IMR-90 (cell line): Measurements from ENCODE around the gene XIAP. TPM values are rescaled to one million over a fixed set of nuclear protein-coding genes. Genes with fewer than 3 reads are reported as not detected.

ENCODE experiments used
- ATAC-seq: fragments of 200-7000 bp; cut with Tn5 transposase; 2 replicates; pipeline ENCODE4 v1.9.1; 2020; ENCODE audit warnings: low read depth, mild to moderate bottlenecking, moderate library complexity
- BruUV-seq: library from RNA; stranded (reverse); fragments of 400-500 nt; replicated peaks from 2 replicates; lab custom pipeline; 2021; lab: Mats Ljungman, UMichigan
- CTCF ChIA-PET: fragments of 300-600 bp; formaldehyde crosslinking; extraction: SDS; loops from one replicate; lab custom pipeline; 2021; ENCODE audit warnings: antibody characterized with exemption; lab: Yijun Ruan, JAX
- POLR2A ChIA-PET: fragments of 300-600 bp; sonication (Branson Sonifier 250); formaldehyde crosslinking; loops from one replicate; lab custom pipeline; 2022; ENCODE audit warnings: antibody characterized with exemption; ENCODE audit not compliant: unreplicated experiment; lab: Charles Lee
- DNase-seq: peaks from one replicate; pipeline ENCODE4 v3.0.0; 2013
- H2AFZ ChIP-seq: replicated peaks from 2 replicates; pipeline ENCODE3; 2013; ENCODE audit warnings: low read length, mild to moderate bottlenecking; ENCODE audit not compliant: poor library complexity
- H2AK5ac ChIP-seq: 2 replicates; pipeline ENCODE4 v1.6.1; 2013; ENCODE audit warnings: low read depth, low read length, inconsistent platforms
- H2AK9ac ChIP-seq: replicated peaks from 2 replicates; pipeline ENCODE3; 2013; ENCODE audit warnings: mild to moderate bottlenecking, low read depth, low read length, moderate library complexity; ENCODE audit not compliant: poor library complexity
- H2BK120ac ChIP-seq: 2 replicates; pipeline ENCODE4 v1.6.1; 2013; ENCODE audit warnings: low read depth, low read length, inconsistent platforms
- H2BK15ac ChIP-seq: 3 replicates; pipeline ENCODE4 v1.6.1; 2013; ENCODE audit warnings: low read depth, low read length, inconsistent platforms
- H2BK20ac ChIP-seq: 2 replicates; pipeline ENCODE4 v1.6.1; 2013; ENCODE audit warnings: low read depth, mild to moderate bottlenecking, inconsistent platforms, low read length, moderate library complexity
- H2BK5ac ChIP-seq: 2 replicates; pipeline ENCODE4 v1.6.1; 2013; ENCODE audit warnings: mild to moderate bottlenecking, low read depth, low read length, inconsistent platforms; ENCODE audit not compliant: poor library complexity, severe bottlenecking
- H3K14ac ChIP-seq: replicated peaks from 2 replicates; pipeline ENCODE4 v1.6.1; 2013; ENCODE audit warnings: low read depth, low read length, inconsistent platforms
- H3K18ac ChIP-seq: 2 replicates; pipeline ENCODE4 v1.6.1; 2013; ENCODE audit warnings: low read depth, low read length, control low read depth
- H3K23ac ChIP-seq: 2 replicates; pipeline ENCODE4 v1.6.1; 2013; ENCODE audit warnings: low read depth, low read length, inconsistent platforms
- H3K27ac ChIP-seq: 2 replicates; pipeline ENCODE4 v1.5.1; 2013; ENCODE audit warnings: mild to moderate bottlenecking, control low read depth, low read length; ENCODE audit not compliant: insufficient read depth
- H3K27me3 ChIP-seq: 2 replicates; pipeline ENCODE4 v1.6.1; 2013; ENCODE audit warnings: low read length; ENCODE audit not compliant: control insufficient read depth, insufficient read depth
- H3K36me3 ChIP-seq: 2 replicates; pipeline ENCODE4 v1.6.1; 2013; ENCODE audit warnings: low read length, mixed read lengths; ENCODE audit not compliant: control insufficient read depth, insufficient read depth
- H3K4ac ChIP-seq: 2 replicates; pipeline ENCODE4 v1.6.1; 2013; ENCODE audit warnings: low read depth, low read length, inconsistent platforms
- H3K4me1 ChIP-seq: 2 replicates; pipeline ENCODE4 v1.6.1; 2013; ENCODE audit warnings: low read length, mixed read lengths; ENCODE audit not compliant: control insufficient read depth, insufficient read depth
- H3K4me2 ChIP-seq: 2 replicates; pipeline ENCODE4 v1.6.1; 2013; ENCODE audit warnings: low read depth, mild to moderate bottlenecking, control low read depth, low read length, moderate library complexity
- H3K4me3 ChIP-seq: 2 replicates; pipeline ENCODE4 v1.5.1; 2013; ENCODE audit warnings: low read depth, mild to moderate bottlenecking, control low read depth, low read length, moderate library complexity; ENCODE audit not compliant: insufficient read depth
- H3K56ac ChIP-seq: 2 replicates; pipeline ENCODE4 v1.6.1; 2013; ENCODE audit warnings: low read length, inconsistent platforms; ENCODE audit not compliant: insufficient read depth; ENCODE audit errors: extremely low read depth
- H3K79me1 ChIP-seq, 2 experiments: 2 replicates each; pipeline ENCODE4 v1.6.1; 2013; ENCODE audit warnings: low read length in 2 of 2, inconsistent platforms in 1 of 2, low read depth in 1 of 2
- H3K9ac ChIP-seq: 2 replicates; pipeline ENCODE4 v1.6.1; 2013; ENCODE audit warnings: low read depth, low read length, control low read depth
- H3K9me1 ChIP-seq: 2 replicates; pipeline ENCODE4 v1.6.1; 2013; ENCODE audit warnings: low read length, inconsistent platforms; ENCODE audit not compliant: insufficient read depth
- H3K9me3 ChIP-seq: 2 replicates; pipeline ENCODE4 v1.6.1; 2013; ENCODE audit warnings: low read length; ENCODE audit not compliant: control insufficient read depth, insufficient read depth
- H4K20me1 ChIP-seq: 2 replicates; pipeline ENCODE4 v1.6.1; 2013; ENCODE audit warnings: low read length, inconsistent platforms; ENCODE audit not compliant: insufficient read depth
- H4K5ac ChIP-seq: 2 replicates; pipeline ENCODE4 v1.6.1; 2013; ENCODE audit warnings: mild to moderate bottlenecking, low read depth, low read length, control low read depth
- H4K8ac ChIP-seq, 2 experiments: 2 replicates each; pipeline ENCODE4 v1.6.1; 2013; ENCODE audit warnings: low read depth in 2 of 2, low read length in 2 of 2, control low read depth in 1 of 2, inconsistent platforms in 1 of 2
- H4K91ac ChIP-seq: 2 replicates; pipeline ENCODE4 v1.6.1; 2013; ENCODE audit warnings: low read depth, low read length, inconsistent platforms; ENCODE audit not compliant: insufficient read depth
- BHLHE40 ChIP-seq: fragments of 150-350 bp; IDR thresholded peaks from 2 replicates; pipeline ENCODE4 v1.6.1; 2016; ENCODE audit warnings: mild to moderate bottlenecking, low read depth, low read length
- CEBPB ChIP-seq: IDR thresholded peaks from 2 replicates; pipeline ENCODE4 v1.6.1; 2012; ENCODE audit warnings: low read depth, low read length, improper control_type of control experiment
- CHD1 ChIP-seq: IDR thresholded peaks from 2 replicates; pipeline ENCODE4 v1.6.1; 2012; ENCODE audit warnings: low read depth, low read length, improper control_type of control experiment
- CTCF ChIP-seq: conservative IDR thresholded peaks from 2 replicates; pipeline ENCODE4 v1.5.1; 2012; ENCODE audit warnings: mild to moderate bottlenecking, low read depth, low read length, improper control_type of control experiment
- ELK1 ChIP-seq: fragments of 150-350 bp; IDR thresholded peaks from 2 replicates; pipeline ENCODE4 v1.6.1; 2016; ENCODE audit warnings: low read depth, mild to moderate bottlenecking, low read length, moderate library complexity, borderline replicate concordance
- FOS ChIP-seq: fragments of 150-350 bp; IDR thresholded peaks from 2 replicates; pipeline ENCODE4 v1.6.1; 2016; ENCODE audit warnings: low read depth, low read length
- MAFK ChIP-seq: IDR thresholded peaks from 2 replicates; pipeline ENCODE4 v1.6.1; 2012; ENCODE audit warnings: low read depth, low read length, improper control_type of control experiment
- MAZ ChIP-seq: IDR thresholded peaks from 2 replicates; pipeline ENCODE4 v1.6.1; 2012; ENCODE audit warnings: low read depth, mild to moderate bottlenecking, low read length, improper control_type of control experiment, moderate library complexity, borderline replicate concordance
- MXI1 ChIP-seq: IDR thresholded peaks from 2 replicates; pipeline ENCODE4 v1.6.1; 2012; ENCODE audit warnings: low read depth, mild to moderate bottlenecking, low read length, moderate library complexity, borderline replicate concordance
- NFE2L2 ChIP-seq: fragments of 150-350 bp; IDR thresholded peaks from 2 replicates; pipeline ENCODE4 v1.6.1; 2016; ENCODE audit warnings: low read depth, mild to moderate bottlenecking, low read length
- POLR2A ChIP-seq: IDR thresholded peaks from 2 replicates; pipeline ENCODE4 v1.6.1; 2012; ENCODE audit warnings: mild to moderate bottlenecking, low read depth, low read length
- RAD21 ChIP-seq: IDR thresholded peaks from 2 replicates; pipeline ENCODE4 v1.6.1; 2012; ENCODE audit warnings: low read length, improper control_type of control experiment
- RCOR1 ChIP-seq: IDR thresholded peaks from 2 replicates; pipeline ENCODE4 v1.6.1; 2012; ENCODE audit warnings: mild to moderate bottlenecking, low read length, improper control_type of control experiment; ENCODE audit not compliant: insufficient replicate concordance
- RFX5 ChIP-seq: IDR thresholded peaks from 2 replicates; pipeline ENCODE4 v1.8.0; 2012; ENCODE audit warnings: low read depth, mild to moderate bottlenecking, low read length, moderate library complexity
- SMC3 ChIP-seq: fragments of 150-350 bp; IDR thresholded peaks from 2 replicates; pipeline ENCODE4 v1.6.1; 2016; ENCODE audit warnings: low read depth, mild to moderate bottlenecking, antibody characterized with exemption, low read length, moderate library complexity
- USF2 ChIP-seq: fragments of 150-350 bp; IDR thresholded peaks from 2 replicates; pipeline ENCODE4 v1.6.1; 2017; ENCODE audit warnings: mild to moderate bottlenecking, antibody characterized with exemption, low read length, low read depth
- dilution Hi-C: fragments of 300-500 bp; cut with HindIII; formaldehyde crosslinking; loops from one replicate; pipeline ENCODE4 v1.14.3; 2018; ENCODE audit warnings: low sequenced_read_pairs; ENCODE audit not compliant: unreplicated experiment
- in situ Hi-C: fragments of 300-500 bp; cut with MboI; formaldehyde crosslinking; loops from 3 replicates; pipeline ENCODE4 v1.14.3; 2019; ENCODE audit warnings: low sequenced_read_pairs, inconsistent platforms, mixed read lengths
- intact Hi-C: fragments of 100-400 bp; cut with micrococcal nuclease; formaldehyde crosslinking; loops from 2 replicates; pipeline ENCODE4 v1.10.0; 2022
- polyA plus RNA-seq, 3 experiments: library from polyadenylated mRNA; depleted of rRNA; stranded (reverse); fragments of >200 nt; gene quantifications; 2 replicates each; pipeline ENCODE4 v1.2.3, GENCODE V29; 2012; ENCODE audit warnings: low replicate concordance in 1 of 3
- total RNA-seq: library from RNA; depleted of rRNA; stranded (reverse); fragments of >200 nt; gene quantifications from 2 replicates; pipeline ENCODE4 v1.2.3, GENCODE V29; 2012

XIAP gene
- total and polyA plus RNA-seq, 2 of the 4 experiments (the other 2 are of a cell fraction) = 8.1 to 17.4 TPM

- no peaks in the 10 kb centered on the region for H3K79me1 ChIP-seq
- intact Hi-C loops = no loop called here
- BruUV-seq = no TSS peak
- H3K14ac ChIP-seq = no peak overlapping the region
- in situ Hi-C loops = no loop called here
- H3K27me3 ChIP-seq = no peaks in the 10 kb centered on the region
- no peaks in the 10 kb centered on the region for H3K9me1 ChIP-seq
- H3K4me2 ChIP-seq = no peak overlapping the region
- ChIA-PET CTCF (no interaction called here), POLR2A (no interaction called here)
- no peak overlapping the region for H2AK5ac ChIP-seq
- no peak overlapping the region for H3K23ac ChIP-seq
- no peak overlapping the region for H2AFZ ChIP-seq
- no peak overlapping the region for H2BK20ac ChIP-seq
- no peak overlapping the region for H3K18ac ChIP-seq
- no peaks in the 10 kb centered on the region for H3K36me3 ChIP-seq
- TF ChIP-seq USF2 (no peak), CTCF (no peak), CHD1 (no peak), ELK1 (no peak), NFE2L2 (no peak), FOS (no peak), RFX5 (no peak), RAD21 (no peak), MXI1 (no peak), MAZ (no peak), CEBPB (no peak), SMC3 (no peak), POLR2A (no peak), RCOR1 (no peak), BHLHE40 (no peak), MAFK (no peak)
- no peak overlapping the region for H3K4me3 ChIP-seq
- no peaks in the 10 kb centered on the region for H3K9me3 ChIP-seq
- no peak overlapping the region for H2AK9ac ChIP-seq
- no peaks in the 10 kb centered on the region for H3K4me1 ChIP-seq
- H2BK5ac ChIP-seq = no peak overlapping the region
- H4K5ac ChIP-seq = no peak overlapping the region
- H3K56ac ChIP-seq = no peak overlapping the region
- DNase-seq (no peak), ATAC-seq (no peak)
- H2BK15ac ChIP-seq = no peak overlapping the region
- H4K91ac ChIP-seq = no peak overlapping the region
- no peak overlapping the region for H3K4ac ChIP-seq
- no peak overlapping the region for H3K9ac ChIP-seq
- dilution Hi-C loops = no loop called here
- no peak overlapping the region for H2BK120ac ChIP-seq
- H4K20me1 ChIP-seq = no peaks in the 10 kb centered on the region
- no peak overlapping the region for H3K27ac ChIP-seq
- no peak overlapping the region for H4K8ac ChIP-seq
Observed at GRCh38 chrX:123917069-123917468, 57.2 kb downstream of the XIAP start.
